NCI-H2227 treated with DMSO at 0.1 percent for 48 hours (cell line): ENCODE data around the gene CELF2.
"Not testable (repeated sequence)": the region's sequence is repeated elsewhere in the genome, so short reads cannot be mapped to it uniquely, and the experiment has no call there.

Experiments used
- DNase-seq: peaks from one replicate; lab custom pipeline; 2025; lab: John Stamatoyannopoulos, UW

CELF2 gene

DNA sequence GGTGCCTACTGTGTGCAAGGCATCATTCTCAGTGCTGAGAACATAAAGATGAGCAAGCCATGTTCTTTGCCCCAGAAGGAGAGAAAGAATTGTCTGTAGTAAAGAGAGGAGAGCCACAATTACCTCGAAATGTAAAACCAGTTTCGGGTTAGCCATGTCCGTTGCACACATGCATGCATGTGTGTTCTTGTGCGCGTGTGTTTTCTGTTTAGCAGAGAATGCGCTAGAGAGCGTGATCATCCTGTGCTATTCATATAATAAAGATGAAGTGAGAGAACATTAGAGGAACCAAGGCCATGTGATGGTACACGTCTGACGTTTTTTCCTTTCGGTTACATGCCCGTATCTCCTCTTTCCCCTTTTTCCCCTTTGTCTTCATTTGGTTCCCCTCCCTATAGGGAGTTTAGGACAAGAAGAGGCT, 158.2 kb downstream of the CELF2 start:
- DNase-seq = no peak

DNA sequence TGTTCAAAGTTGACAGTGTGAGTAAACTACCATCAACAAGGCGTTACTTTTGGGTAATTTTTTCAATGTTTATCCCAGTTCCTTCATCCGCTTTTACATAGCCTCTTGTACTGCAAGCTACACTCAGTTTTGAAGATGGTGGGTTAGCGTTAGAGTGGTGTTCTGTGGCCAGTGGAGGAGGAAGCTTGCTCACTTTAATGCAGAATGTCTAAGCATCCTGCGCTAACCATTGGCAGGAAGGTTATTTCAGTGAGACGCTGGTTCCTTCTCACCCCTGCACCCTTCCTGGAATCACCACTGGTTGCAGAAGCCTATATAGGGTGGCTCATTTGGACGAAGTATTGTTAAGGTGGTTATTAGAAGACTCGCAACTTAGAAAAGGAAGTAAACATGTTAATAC, 159.1 kb downstream of the CELF2 start:
- no peak for DNase-seq

DNA sequence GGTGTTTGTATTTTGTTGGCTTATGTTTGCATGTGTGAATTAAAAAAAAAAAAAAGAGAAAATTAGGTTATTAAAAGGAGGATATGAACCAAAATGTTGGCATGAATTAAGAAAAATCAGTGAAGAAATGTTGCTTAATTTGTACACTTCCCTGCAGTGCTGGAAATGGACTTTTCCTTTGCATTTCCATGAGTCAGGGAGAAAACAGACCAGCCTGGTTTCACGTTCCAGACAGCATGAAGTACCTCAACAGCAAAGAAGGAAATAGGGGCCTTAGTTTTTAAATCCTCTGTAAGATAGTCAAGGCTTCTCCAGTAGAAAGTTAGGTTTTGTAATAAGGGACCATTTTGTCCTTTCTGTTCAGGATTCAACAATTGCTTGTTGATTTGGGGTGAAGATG, 159.7 kb downstream of the CELF2 start:
- no peak for DNase-seq

DNA sequence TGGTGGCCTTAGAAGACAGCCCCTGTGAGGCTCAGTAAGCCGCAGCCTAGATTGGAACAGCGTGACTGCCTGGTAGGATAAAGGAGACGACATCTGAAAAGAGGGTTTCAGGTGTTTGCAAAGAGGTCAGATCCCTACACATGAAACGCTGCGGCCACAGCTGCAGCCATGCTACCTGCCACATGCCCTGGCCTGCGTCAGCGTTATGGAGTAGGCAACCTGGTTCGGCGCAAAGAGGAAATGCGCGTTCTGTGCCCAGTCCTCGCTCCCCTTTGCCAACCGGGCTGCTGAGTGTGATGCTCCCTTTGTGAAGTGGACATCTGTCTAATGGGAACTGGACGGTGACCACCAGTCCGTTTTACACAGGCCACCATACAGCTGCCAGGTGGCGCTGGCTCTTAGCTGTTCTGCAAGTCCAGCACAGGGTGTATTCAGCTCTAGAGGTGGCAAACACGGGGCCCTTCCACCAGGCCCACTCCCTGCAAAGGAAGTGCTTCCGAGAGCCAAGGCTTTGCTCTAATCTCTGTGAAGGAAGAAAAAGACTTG, 160.3 kb downstream of the CELF2 start:
- DNase-seq = no peak

DNA sequence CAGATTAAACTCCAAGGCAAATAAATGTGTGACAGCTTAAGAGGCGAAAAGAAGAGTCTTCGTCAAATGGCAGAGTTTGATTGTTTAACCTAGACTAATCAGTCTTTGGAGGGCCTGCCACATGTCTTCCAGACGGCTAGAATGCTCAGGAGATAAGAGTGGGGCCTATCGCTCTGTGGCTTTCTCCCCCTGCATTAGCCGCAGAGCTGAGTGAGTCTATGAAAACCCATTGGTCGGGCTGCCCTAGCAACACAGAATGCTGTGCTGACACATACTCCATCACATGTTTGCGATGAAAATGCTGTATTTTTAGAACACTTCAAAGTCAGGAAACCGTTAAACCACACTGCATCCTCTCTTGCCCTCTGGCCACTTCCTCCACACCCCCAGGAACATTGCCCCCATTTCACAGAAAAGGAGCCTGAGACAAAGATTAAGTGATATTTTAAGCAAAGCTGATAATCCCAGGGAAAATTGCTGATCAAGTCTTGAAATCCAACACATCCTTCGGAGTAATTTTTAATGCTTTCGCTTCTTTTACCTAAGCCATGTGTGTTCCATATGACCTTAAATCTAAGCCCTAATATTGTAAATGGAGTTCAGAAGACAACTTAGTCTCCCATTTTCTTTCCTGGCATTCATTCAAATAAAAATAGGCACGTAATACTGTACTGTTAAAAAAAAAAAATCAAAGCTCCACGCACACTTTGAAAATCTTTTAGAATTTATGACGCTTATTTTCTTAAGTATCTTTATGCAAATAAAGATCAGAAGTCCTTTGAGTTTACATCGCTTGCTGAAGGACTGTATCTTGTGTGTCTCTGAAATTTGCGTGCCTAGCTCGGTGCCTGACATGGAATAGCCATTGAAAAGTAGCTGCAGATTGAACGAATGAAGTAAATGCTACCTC, 161.2 kb downstream of the CELF2 start:
- DNase-seq = no peak

DNA sequence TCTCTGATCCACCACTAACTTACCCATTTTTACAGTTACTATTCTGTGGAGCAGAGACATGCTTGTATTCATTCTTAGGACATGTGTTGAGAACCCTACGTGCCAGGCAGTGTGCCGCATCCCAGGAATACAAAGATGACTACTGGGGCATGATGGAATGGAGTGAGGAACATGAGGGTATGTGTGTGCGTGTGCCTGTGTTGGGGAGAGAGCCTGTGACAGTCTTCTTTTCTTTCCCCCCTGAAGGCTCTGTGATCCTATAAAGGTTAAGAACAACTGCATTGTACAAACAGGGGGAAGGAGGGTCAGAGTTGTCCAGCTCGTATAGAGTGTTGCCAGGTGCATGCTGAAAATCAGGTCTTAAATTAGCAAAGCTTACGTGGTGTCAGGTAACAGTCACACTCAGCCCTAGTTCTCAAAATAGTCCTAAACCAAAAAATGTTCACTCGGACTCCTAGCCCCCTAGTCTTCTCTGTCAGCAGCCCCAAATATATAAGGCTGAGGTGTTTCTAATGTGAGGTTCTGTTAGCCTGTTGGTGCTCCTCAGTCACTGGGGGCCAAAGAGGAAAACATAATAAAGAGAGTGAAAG, 161.9 kb downstream of the CELF2 start:
- DNase-seq = no peak

DNA sequence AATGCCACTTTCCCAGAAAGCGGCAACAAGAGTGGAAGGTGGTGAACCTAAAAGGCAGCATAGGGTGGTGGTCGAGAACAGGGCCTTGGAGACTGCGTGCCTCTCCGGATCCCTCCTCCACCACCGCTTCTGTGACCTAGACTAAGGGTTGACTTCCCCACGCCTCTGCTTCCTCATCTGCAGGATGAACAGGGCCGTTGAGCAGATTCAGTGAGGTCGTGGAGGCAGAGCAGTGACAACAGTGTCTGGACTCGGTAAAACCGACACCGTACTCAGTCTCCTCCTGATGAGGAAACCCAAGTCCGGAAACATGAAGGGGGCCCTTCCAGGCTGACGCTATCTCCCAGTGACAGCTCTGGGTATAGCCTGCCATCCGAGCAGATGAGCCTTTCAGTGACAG, 162.6 kb downstream of the CELF2 start:
- no peak for DNase-seq

DNA sequence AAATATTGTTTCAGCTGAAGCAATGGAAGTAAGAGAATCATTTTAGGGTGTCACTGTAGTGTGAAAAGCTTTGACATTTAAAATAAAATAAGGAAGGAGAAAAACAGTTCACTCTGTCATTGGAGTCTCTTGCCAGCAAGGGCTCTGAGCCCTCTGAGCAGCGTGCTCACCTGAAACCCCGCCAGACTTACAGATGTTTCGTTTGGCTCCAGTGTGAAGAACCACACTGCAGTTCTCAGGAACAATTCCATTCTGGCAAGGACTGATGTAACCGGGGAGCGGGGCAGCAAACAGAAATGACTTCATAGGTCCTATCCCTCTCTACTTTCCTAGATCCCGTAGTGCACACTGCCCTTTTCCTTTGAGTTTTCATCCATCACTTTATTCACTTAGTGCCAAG, 164.3 kb downstream of the CELF2 start:
- no peak for DNase-seq

DNA sequence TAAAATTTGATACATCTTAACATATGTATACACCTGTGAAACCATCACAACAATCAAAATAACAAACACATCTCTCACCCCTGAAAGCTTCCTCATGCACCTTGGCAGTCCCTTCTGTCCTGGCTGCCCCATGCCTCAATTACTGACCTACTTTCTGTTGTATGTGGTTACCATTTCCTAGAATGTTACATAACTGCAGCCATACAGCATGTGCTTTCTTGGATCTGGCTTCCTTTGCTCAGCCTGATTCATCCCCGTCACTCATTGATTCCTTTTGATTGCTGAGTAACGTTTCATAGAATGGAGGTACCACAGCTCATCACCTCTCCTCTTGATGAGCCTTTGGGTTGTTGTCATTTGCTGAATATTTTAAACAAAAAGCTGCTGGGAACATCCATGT, 165.3 kb downstream of the CELF2 start:
- no peak for DNase-seq

DNA sequence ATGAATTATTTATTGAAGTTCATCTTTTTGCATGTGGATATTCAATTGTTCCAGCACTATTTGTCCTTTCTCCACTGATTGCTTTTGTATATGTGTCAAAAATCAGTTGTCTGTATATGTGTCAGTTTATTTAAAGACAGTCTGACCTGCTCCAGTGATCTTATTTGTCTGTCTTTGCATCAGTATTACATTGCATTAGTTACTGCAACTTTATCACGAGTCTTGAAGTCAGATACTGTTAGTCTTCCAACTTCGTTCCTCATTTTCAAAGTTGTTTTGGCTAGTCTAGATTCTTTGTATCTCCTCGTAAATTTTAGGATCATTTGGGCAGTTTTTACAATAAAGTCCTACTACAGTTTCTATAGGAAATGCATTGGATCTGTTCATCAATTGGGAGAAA, 166.4 kb downstream of the CELF2 start:
- no peak for DNase-seq

DNA sequence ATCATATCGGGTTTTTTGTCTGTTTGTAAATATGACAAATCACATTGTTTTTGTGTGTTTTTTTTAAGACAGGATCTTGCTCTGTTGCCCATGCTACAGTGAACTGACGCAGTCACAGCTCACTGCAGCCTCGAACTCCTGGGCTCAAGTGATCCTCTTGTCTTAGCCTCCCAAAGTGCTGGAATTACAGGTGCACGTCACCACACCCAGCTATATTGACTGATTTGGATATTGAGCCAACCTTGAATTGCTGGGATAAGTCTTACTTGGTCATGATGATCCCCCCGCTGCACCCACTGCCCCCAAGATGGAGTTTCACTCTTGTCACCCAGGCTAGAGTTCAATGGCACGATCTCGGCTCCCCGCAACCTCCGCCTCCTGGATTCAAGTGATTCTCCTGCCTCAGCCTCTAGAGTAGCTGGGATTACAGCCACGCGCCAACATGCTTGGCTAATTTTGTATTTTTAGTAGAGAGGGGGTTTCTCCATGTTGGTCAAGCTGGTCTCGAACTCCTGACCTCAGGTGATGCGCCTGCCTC, 167.5 kb downstream of the CELF2 start:
- not testable (repeated sequence) for DNase-seq

DNA sequence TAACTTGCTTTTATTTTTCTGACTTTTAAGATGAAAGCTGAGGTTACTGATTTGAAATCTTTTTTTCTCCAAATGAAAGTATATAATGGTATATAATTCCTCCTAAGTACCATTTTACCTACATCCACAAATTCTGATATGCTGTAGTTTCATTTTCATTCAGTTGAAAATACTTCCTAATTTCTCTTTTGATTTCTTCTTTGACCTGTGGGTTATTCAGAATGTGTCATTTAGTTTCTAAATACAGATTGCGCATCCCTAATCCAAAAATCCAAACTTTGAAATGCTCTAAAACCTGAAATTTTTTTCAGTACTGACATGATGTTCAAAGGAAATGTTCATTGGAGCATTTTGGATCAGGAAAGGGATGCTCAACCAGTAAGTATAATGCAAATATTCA, 168.7 kb downstream of the CELF2 start:
- DNase-seq = no peak

DNA sequence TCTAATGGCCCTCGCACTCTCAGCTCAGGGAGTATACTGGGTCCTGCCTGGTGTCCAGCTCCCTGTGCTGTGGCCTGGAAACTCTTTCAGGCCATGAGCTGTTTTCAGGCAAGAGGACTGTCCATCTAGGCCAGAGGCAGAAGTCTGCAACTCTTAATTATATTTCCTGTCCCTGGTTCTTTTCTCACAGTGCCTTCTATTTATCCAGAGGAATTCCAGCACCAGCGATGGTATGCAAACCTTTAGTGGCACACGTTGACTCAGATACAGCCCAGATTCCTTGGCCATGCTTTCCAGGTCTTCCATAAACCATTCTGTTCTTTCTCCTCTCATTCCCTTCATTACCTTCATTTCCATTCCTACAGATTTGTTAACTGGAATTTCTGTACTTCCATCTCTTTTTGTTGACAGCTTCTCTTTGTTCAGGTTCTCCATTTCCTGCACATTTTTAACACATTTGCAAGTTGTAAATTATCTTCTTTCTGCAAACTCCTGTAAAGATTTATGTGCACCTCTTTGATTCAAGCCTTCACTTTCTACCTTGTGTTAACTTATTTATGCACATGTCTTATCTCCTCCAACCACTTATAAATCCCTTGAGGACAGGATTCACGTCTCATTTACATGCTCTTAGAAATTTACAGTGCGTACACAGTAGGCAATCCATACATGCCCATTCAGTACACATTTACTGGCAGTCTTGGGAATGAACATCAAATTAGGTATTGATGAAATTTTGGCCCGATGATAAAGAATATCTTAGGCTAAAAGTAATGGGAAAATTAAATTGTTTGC, 172.1 kb downstream of the CELF2 start:
- no peak for DNase-seq

DNA sequence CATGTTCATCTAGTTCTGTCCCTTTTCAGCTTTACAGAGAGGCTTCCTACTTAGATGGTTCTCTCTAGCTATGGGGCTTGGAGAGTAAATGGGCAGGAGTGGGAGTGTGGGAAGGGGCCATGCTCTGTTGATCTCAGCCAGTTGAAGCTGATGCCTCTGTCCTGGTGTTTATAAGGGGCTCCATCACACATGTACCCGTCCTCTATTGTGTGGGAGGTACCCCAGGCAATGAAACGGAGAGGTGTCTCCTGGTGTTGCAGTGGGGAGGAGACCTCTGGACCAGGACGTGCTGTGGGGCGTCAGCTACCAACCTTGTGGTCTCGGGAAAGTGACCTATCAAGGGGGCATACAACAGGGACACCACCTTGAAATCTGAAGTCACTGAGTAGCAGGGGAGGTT, 173.5 kb downstream of the CELF2 start:
- DNase-seq = no peak

DNA sequence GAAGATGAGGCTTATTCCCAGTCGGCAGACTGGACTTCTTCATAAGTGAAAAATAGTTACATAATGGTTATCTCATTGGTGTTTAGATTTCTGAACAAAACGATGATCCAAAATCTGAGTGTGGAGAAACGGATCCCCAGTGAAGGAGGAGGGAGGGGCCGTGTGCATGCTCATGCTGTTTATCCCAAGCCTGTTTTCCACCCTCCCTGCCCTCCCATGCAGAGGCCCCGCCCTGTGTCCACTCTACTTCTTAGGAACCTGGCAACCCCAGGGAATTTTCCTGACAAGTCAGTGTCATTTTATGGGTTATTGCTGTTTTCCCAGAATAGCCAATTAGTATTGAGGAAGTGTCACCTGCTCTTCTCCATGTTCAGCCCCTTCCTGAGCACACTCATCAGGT, 174.0 kb downstream of the CELF2 start:
- DNase-seq = no peak

DNA sequence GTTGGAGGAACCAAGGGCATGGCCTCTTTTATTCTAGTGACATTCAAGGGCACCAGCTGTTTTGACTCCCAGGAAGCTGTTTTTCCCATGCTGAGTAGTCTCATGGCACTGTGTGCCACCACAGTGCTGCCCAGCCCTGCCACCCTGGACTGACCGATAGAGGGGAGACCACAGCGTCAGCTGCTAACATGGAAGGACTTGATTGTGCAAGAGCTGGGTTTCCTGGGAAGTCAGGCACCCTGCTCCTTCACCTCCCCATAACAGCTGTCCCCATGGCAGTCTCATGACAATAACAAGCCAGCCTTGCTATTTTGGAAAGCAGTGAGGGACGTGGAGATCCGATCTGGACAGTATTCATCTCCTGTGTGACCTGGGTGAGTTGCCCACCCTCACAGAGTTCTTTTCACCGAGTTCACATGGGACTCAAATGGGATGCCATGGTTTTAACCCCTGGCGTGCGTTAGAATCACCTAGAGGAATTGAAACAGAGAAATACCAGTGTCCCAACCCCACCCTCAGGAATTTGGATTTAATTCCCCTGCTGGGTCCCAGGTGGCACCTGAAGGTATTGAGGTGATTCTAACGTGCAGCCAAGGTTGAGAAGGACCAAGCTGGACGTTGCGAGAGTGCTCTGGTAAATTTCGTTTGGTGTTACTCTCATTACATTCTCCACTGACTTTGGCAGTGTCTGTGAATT, 174.8 kb downstream of the CELF2 start:
- no peak for DNase-seq

DNA sequence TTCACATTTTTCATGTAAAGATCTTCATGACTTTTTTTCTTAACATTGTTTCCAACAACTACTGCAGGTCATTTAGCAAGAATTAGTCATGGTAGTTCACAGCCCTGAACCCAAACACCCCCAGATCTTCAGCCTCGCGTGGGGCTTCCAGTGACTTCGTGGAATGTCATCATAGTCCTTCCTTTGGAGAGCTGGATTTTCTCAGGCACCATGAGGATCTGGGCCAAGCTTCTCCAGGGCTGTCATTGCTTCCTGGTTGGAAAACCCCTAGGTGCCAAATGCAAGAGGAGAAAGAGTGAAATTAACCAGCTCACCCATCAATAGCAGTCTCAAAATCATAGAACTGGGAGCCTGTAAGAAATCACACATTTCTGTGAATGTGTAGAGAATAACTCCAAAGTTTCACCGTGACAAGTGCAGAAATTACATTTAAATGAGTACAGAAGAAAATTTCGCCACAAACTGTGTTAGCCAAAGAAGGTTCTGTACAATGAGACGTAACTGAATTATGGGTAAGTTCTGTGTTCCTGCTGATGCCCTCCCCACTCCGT, 175.4 kb downstream of the CELF2 start:
- no peak for DNase-seq

DNA sequence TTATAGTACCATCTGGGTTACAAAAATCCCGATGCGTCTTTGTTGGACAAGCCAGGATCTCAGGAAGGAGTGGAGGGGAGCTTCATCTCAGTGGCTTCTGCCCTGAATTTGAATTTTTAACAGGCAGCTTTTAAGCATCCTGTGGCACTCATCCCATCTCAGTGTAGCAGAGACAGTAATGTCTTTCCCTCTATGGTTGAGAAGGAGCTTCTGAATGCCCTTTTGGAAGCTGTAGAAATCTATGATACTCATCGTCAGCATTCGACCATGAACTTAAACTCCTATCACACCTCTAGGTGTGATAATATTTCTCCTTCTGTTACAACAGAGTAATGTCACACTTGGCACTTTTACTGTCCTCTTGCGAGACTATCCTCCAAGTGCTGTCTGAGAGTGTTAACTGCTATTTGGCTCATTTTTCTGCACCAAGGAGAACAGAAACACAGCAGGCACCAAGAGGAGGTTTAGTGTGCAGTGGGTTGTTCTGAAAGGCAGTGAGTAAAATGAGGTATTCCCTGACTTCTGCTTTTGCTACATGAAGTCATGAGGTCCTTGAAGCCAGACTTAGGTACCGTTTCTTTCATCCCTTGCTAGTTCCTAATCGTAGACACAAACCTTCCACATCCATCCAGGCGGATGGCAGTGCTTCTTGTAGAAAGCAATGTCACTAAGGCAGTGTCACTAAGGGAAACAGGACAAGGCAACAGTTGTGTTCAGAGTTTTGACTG, 177.4 kb downstream of the CELF2 start:
- DNase-seq = no peak

DNA sequence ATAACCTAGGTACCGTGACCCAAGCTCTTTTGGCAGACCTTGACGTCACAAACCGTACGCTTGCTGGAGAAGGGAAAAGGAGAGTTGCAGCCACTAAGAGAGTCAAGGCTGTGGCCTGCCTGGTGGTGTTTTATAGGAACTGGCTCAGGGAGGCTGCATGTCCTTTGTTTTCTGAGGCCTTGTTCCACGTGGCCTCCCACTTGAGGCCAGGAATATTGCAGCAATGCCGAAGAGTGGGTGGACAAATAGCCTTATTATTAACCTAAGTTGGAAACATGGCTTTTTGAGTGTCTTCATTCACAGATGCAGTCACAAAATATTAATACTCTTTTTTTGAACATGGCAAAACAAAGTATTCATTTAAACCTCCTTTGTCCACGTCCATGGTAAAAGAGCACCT, 178.0 kb downstream of the CELF2 start:
- DNase-seq = no peak

DNA sequence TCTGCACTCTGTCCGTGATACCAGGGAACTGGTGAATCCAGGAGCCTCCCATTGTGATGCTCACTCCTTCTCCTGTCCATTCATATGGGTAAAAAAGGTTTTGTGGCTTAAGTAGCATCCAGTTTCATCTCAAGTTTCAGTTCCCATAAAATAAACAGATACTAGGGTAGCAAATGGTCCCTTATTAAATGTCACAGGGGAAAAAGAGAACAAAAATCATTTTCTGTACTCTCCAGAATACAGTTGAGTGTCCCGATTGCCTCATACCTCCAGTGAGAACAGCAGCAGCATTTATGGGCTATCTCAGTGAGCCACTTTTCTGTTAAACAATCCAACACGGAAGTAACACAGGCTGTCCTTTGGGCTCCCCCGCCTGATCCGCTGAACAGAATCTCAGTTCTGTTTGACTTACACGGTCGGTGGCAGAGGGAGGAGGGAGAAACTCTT, 179.6 kb downstream of the CELF2 start:
- no peak for DNase-seq

DNA sequence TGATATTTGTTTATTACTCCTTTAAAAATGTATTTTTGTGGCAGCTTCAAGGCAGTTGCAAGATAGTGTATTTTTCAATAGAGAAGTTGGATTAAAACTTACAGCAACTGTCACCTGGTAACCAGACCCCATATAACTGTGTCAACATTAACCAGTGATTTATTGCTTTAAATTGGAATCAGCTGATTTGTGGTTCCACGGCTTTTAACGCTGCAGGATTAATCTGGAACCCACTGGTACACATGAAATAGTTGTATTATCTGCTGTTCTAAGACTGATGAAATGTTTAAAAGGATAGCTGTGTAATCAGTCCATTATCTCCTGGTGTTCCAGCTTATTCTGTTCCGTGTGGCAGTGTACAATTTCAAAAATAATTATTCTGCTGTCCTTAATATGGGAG, 180.2 kb downstream of the CELF2 start:
- no peak for DNase-seq
